ENCODE data around the gene BTBD6.
"Not testable (repeated sequence)": the region's sequence is repeated elsewhere in the genome, so short reads cannot be mapped to it uniquely, and the experiment has no call there.

BTBD6 gene

DNA sequence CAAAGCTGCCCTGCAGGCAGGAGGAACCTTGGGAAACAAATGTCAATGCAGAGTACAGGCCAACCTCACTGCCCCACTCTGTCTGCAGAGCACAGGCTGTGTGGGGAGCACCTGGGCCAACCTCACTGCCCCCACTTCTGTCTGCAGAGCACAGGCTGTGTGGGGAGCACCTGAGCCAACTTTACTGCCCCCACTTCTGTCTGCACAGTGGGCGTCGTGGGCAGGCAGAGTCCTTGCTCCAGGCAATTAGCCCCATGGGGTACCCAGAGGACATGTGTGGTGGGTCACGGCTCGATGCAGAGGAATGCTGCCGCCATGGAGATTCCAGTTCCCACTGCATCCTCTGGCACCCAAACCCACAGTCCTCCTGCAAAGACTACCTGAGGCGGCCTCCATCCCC, 26.3 kb downstream of the BTBD6 start:
- no peak for DNase-seq

DNA sequence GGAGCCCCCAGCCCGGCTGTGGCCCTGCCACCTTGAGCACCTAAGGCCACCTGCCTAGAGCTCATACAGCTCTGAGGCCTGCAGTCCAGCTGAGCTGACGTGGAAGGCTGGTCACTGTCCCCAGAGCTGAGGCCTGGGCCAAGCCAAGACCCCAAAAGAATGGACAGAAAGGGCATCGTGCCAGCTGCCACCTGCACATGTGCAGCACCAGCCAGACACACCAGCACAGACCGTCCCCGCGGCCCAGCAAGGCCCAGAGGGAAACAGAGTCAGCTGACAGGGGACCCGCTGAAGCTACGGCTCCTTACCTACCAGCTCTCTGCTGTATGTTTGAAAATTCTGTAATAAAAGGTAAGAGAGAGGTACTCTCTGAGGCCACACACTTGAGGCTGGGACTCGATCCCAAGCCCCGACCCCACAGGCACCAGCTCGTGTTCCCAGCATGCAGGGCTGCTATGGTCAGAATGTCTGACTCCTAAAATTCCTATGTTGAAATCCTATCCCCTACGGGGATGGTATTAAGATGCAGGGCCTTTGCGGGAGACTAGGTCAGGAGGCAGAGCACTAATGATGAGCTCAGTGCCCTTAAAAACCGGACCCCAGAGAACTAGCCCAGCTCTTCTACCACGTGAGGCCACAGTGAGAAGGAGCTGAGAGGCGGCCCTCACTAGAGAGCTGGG, 27.1 kb downstream of the BTBD6 start:
- no peak for DNase-seq

DNA sequence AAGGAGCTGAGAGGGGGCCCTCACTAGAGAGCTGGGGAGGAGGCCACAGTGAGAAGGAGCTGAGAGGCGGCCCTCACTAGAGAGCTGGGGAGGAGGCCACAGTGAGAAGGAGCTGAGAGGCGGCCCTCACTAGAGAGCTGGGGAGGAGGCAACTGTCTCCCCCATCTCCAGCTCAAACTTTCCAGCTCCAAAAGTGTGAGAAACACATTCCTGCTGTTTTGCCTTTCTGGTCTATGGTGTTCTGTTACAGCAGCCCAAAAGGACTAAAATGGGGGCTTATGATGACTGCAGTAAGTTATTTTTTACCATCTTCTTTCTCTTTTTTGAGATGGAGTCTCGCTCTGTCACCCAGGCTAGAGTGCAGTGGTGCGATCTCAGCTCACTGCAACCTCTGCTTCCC, 29.1 kb downstream of the BTBD6 start:
- not testable (repeated sequence) for DNase-seq

DNA sequence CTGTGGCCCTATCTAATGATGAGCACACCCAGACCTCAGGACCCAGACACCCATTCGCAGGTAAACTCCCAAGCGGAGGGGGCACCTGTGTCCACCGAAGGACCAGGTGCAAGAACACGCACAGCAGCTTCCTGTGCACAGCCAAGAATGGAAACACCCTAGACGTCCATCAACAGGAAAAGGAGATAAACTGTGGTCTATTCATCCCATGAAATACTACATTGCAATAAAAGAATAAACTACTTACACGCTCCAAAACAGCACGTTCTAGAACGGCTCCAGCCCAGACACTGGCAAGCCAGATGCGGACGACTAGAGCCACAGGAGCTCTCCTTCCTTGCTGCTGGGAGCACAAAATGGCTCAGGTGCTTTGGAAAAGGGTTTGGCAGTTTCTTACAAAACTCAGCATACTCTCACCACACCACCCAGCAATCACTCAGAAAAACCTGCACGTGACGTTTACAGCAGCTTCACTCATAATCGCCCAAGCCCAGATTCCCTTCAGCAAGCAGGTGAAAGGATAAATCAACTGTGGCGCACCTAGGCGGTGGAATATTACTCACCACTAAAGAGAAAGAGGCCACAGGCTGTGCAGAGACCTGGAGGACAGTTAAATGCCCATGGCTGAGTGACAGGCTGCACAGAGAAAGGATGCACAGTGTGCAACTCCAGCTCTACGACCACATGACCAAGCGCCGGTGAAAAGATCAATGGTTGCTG, 31.5 kb downstream of the BTBD6 start:
- no peak for DNase-seq

DNA sequence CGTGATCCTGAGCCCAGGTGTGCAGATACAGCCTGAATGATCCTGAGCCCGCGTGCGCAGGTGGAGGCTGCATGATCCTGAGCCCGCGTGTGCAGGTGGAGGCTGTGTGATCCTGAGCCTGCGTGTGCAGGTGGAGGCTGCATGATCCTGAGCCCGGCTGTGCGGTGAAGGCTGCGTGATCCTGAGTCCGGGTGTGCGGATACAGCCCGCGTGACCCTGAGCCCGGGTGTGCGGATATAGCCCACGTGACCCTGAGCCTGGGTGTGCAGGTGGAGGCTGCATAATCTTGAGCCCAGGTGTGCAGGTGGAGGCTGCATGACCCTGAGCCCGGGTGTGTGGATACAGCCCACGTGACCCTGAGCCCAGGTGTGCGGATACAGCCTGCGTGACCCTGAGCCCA, 32.2 kb downstream of the BTBD6 start:
- DNase-seq: no peak

DNA sequence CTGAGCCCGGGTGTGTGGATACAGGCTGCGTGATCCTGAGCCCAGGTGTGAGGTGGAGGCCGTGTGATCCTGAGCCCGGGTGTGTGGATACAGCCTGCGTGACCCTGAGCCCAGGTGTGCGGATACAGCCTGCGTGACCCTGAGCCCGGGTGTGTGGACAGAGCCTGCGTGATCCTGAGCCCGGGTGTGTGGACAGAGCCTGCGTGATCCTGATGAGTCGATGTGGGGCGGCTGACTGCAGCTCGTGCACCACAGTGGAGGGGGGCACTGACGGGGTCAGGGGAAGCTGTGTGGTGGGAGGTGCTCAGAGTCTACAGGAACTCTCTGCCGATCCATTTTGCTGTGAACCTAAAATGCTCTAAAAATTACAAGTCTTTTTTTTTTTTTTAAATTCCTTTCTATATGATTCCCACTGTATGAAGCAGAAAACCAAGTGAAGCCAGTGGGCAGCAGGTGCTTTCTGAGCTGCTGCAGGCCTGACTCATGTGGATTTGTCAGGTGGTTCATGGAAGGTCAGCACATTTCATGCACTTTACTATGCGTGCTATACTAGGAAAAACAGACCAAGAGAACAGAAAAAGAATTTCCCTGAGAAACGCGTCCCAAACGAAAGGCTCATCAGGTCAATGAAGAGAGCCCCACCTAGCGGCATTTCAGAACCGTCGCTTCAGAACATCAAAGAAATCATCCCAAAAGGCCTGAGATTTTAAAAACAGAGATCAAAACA, 33.2 kb downstream of the BTBD6 start:
- peak; percentile 95 for DNase-seq

DNA sequence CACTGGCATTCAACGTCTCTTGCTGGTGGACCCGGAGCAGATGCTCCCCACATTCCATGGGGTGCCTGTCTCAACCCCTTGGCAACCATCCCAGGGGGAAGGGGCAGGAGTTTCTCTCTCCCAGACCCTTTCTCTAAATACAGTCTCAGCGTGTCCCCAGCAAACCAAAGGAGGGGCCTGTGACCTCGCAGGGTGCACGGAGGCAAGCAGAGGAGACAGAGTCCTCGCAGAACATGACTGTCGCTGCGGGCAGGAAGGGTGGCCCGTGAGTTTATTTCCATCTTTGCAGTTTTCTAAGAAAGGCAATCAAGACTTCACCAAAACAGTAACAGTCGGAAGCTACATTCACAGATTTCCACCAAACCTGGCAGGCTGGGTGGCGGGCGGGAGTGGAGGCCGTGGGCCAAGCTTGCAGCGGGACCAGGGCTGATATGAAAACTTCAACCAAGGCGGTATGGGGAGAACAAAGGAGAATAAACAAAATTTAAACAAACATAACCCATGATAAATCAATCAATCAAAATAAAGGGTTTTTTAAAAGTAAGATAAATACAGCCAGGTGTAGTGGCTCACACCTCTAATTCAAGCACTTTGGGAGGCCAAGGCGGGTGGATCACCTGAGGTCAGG, 33.9 kb downstream of the BTBD6 start:
- no peak for DNase-seq

DNA sequence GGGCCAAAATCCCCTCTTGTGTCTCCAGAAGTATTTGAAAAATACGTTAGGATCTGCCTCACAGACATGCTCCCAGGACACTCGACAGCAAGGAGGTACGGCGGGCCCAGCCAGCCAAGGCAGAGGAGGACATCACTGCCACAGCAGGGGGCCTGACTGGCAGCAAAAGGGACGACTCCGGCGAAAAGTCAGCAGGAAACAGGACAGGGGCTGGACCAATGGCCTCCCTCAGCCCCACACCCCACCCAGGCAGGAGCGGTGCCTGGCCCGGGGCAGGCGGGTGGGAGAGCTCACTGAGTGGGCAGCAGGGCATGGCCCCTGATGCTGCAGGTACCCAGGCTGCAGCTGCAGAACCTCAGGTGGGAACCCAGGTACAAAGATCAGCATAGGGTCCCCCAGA, 34.7 kb downstream of the BTBD6 start:
- DNase-seq: no peak

DNA sequence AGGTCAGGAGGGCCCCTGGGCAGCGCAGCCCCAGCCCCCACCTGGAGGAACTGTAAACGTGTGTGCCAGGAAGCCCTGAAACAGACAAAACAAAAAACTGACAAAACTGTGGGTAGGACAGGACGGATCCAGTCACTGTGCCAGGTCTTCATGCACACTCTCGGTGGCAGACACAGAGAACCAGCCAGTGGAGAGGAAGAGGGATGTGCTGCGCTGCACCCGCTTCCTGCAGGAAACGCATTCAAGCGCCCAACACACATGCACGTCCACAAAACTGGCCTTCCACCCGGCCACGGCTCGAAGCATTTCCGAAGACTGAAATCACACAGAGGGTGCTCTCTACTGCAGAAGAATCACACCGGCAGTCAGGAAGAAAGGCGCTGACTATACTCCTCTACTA, 35.6 kb downstream of the BTBD6 start:
- DNase-seq: no peak

DNA sequence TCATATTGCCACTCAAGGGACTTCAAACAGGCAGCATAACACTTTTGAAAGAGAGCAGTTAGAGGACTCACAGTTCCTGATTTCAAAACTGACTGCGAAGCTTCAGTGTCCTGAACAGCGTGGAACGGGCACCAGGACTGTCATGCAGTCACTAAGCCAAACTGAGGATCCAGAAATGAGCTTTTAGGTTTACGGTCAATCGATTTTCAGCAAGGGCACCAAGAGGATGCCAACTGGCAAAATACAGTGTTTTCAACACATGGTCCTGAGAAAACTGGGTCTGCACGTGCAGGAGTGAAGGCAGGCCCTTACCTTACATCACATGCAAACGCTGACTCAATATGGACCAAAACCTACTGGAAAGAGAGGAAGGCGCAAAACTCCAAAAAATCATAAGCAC, 36.8 kb downstream of the BTBD6 start:
- no peak for DNase-seq

DNA sequence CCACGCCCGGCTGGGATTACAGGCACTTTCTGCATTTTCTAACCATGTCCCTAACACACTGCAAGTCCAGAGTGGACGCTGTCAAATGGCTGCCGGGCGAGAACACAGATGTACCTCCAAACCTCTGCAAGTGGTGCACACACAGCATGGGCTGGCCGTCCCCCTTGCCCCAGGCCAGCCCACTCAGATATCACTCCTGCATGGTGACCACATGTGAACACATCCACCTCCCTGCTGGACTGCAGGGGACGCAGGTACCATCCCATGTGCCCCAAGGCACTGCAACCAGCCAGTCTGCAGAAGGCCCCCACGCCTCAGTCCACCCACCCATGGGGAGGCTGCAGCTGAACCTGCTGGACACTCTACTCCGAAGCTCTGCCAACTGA, 38.4 kb downstream of the BTBD6 start:
- no peak for DNase-seq

DNA sequence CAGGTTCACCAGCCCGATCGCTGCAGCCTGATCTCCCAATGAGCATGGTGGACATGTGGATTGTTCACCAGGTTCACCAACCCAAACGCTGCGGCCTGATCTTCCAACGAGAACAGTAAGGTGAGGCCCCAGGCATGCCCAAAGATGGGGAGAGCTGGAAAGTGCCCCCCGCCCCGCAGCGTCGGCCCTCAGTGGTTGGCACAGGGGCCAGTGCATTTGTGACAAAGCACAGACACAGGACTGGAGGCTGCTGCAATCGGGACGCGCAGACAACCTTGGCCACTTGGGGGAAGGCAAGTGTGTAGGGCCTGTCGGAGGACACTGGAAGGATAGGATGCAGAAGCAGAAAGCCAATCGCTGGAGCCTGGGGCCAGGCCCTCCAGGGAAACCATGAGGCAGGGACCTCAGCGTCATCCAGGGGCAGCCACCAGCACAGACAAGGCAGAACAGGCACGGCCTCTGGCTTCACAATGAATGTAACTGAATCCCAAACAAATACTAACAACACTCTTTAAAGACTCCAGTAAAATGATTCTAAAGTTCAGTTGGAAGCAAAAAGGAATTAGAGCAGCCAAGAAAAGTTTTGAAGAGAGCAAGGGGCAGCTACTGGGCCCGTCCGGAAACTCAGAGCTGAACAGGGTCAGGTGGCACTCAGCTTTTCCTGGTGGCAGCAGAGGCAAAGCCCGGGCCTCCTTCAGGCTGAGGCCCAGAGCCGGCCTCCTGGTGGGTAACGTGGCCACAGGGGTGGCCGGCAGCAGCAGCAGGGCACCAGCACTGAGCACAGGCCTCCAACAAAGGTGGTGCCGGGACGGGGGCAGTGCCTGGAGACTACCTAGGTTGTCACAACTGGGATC, 39.1 kb downstream of the BTBD6 start:
- no peak for DNase-seq

DNA sequence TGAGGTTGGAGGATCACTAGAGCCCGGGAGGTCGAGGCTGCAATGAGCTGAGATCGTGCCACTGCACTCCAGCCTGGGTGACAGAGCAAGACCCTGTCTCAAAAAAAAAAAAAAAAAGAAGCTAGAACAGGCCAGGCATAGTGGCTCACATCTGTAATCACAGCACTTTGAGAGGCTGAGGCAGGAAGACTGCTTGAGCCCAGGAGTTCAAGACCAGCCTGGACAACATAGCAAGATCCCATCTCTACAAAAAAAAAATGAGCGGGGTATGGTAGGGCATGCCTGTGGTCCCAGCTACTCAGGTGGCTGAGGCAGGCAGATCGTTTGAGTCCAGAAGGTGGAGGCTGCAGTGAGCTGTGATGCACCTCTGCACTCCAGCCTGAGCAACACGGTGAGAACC, 40.6 kb downstream of the BTBD6 start:
- DNase-seq: not testable (repeated sequence)

DNA sequence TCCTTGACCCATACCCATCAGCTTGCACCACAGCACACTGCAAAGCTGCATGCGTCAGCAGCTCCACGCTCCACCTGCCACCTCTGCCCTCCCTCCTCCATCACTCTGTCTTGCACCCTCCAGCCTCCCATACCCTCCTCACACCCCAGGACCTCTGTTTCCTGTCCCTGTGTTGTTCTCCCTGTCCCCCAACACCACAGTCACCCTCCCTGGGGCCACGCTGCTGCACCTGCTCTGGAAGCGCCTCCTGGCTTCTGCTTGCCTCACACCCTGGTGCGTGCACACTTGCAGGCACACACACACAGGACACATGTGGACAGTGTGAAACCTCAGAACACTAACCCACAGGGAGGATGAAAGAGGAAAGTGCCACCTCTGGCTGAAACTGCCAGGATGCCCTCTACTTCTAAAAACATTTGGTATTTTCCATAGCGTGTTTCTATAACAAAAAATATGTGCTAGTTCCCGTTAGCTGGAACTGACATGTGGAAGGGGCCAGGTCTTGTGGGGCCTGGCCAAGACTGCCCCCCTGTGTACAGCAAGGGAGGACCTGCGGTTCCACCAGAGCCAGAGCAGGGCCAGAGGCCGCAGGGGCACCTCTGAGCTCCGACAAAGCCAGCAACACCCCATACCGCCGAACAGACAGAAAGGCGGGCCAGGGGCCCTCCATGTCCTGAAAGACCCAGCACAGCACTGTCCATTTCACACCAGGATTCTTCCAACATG, 42.5 kb downstream of the BTBD6 start:
- DNase-seq: no peak

DNA sequence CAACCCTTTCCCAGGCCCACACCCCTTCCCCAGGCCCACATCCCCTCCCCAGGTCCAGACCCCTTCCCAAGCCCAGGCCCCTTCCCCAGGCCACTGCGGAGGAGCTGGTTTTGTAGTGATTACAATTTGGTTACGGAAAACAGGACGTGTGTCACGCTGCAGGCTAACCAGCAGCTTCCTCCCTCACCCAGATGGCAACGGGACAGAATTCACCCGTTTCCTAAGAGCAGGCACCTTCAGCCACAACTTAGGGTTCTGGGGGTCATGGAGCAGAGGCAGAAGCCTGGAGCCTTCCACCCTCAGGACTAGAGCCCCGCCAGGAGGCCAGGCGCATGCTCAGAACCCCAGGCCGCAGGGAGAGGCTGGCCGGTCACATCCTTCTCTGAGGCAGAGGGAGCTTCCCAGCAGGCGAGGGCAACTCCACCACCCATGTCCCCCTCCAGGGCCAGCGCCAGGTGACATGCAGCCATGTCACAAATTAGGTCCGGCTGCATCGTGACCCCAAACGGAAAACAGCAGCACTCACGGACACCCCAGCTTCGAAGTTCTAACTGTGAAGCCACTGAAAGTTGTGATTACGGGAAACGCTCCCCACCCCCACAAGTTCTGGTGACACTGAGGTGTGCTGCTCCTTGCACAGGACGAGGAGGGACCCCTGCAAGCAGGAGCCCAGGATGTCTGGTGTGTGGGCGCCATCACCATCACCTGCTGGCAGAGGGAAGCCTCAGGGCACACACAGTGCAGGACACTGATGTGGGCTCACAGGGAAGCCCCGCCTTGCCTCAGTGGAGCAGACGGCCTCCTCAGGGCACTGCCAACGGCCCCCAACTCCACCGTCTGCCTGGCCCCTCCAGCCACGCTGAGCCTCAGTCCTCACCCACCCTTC, 44.7 kb downstream of the BTBD6 start:
- no peak for DNase-seq

DNA sequence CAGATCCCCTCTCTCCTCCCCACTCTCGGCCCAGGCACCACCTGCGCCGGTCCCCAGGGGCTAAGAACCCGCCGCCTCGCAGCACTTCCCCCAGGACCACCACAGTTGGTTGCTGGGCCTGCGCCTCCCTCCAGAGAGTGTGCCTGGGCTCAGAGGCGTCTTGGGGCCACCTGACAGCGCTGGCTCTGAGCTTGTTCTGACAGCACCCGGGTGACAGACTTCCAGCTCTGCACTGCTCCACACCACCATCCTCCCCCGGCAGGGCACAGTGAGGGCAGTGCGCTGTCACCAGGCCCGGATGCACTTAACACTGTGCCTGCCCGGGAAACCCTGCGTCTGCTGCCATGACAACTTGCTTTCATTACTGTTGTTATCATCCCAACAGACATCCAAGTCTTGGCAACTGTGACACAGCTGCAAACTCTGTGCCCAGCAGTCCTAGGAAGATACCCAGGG, 45.8 kb downstream of the BTBD6 start:
- DNase-seq: peak; percentile 58

DNA sequence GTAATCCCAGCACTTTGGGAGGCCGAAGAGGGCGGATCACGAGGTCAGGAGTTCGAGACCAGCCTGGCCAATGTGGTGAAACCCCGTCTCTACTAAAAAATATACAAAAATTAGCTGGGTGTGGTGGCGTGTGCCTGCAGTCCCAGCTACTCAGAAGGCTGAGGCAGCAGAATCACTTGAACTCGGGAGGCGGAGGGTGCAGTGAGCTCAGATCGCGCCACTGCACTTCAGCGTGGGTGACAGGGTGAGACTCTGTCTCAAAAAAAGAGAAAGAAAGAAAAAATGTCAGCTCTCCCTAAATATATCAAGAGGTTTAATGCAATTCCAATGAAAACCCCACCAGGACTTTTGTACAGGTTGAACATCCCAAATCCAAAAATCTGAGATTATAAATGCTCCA, 49.0 kb downstream of the BTBD6 start:
- not testable (repeated sequence) for DNase-seq

DNA sequence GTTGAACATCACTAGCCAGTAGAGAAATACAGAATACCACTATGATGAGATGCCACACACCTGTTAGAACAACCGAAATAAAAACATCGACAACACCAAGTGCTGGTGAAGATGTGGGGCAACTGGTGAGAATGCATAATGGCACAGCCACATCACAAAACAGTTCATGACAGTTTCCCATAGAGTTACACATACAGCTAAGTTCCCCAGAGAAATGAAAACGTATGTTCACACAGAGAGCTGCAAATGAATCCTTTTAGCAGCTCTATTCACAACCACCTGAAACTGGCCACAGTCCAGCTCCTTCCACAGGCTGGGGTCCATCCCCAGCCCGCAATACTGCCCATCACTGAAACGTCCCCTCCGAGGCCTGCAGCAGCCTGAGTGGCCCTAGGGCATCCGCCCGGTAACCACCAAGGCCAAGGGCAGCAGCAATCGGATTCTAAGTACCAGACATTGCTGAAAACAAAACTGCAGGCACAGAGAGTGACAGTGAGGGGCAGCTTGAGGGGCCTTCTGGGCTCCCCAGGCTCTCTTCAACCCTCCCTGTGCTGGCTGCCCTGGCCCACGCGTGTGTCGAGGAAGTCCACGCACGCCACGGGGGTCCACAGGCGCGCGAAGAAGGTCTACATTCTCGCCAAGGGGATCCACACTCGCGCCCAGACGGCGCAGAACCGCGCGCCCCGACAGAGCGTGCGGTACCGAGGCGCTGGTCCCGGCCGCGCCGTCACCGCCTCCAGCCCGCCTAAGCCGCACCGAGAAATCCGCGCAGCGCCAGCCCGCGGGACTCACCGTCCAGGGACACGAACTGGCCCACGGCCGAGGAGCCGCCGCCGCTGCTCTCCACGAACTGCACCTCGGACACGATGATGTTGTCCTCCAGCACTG, 51.6 kb downstream of the BTBD6 start:
- DNase-seq: peak; percentile 29

Data from NCI-H1694 treated with DMSO at 0.1 percent for 48 hours (cell line).